Keratinocyte (primary cell): Measurements from ENCODE around the gene SMYD3. TPM values are rescaled to one million over a fixed set of nuclear protein-coding genes. Genes with fewer than 3 reads are reported as not detected.

Experiments used
- DNase-seq: peaks from one replicate; pipeline ENCODE4 v3.0.0-alpha.2; 2011; ENCODE audit warnings: low read depth, missing footprints, low spot score
- FAIRE-seq: peaks from 2 replicates; lab custom pipeline; 2011; peaks lifted over from hg19 to GRCh38; lab: Jason Lieb, UNC
- H2AFZ ChIP-seq: 2 replicates; pipeline ENCODE4 v1.6.0; 2012; ENCODE audit warnings: low read length, control low read depth, inconsistent platforms; ENCODE audit not compliant: control insufficient read depth
- H3K27ac ChIP-seq: 2 replicates; pipeline ENCODE4 v1.5.1; 2011; ENCODE audit warnings: low read length; ENCODE audit not compliant: control insufficient read depth, insufficient read depth
- H3K27me3 ChIP-seq: 3 replicates; pipeline ENCODE4 v1.6.0; 2011; ENCODE audit warnings: low read length; ENCODE audit not compliant: control insufficient read depth, insufficient read depth; ENCODE audit errors: extremely low read depth
- H3K36me3 ChIP-seq, 2 experiments: 2 replicates in 1 of 2; 3 replicates in 1 of 2; pipeline ENCODE4 v1.5.1; 2011; ENCODE audit warnings: low read length in 2 of 2, mild to moderate bottlenecking in 1 of 2; ENCODE audit not compliant: control insufficient read depth in 2 of 2, insufficient read depth in 2 of 2; ENCODE audit errors: extremely low read depth in 1 of 2
- H3K4me1 ChIP-seq: 3 replicates; pipeline ENCODE4 v1.5.1; 2011; ENCODE audit warnings: low read length; ENCODE audit not compliant: control insufficient read depth, insufficient read depth; ENCODE audit errors: extremely low read depth
- H3K4me2 ChIP-seq: 3 replicates; pipeline ENCODE4 v1.6.0; 2011; ENCODE audit warnings: low read depth, low read length; ENCODE audit not compliant: control insufficient read depth, insufficient read depth; ENCODE audit errors: extremely low read depth
- H3K4me3 ChIP-seq, 3 experiments: fragments of 200-600 bp in 1 of 3; sonication (generic) in 1 of 3; 2 replicates in 2 of 3; 3 replicates in 1 of 3; pipeline ENCODE4 v1.5.1; 2011 to 2016; ENCODE audit warnings: low read length in 3 of 3, mild to moderate bottlenecking in 3 of 3, control low read depth in 2 of 3, inconsistent platforms in 1 of 3, low read depth in 1 of 3, mixed read lengths in 1 of 3, mixed run types in 1 of 3, moderate library complexity in 1 of 3; ENCODE audit not compliant: control insufficient read depth in 2 of 3, insufficient read depth in 2 of 3; ENCODE audit errors: extremely low read depth in 1 of 3
- H3K79me2 ChIP-seq: 2 replicates; pipeline ENCODE4 v1.6.0; 2012; ENCODE audit warnings: low read length; ENCODE audit not compliant: control insufficient read depth, insufficient read depth
- H3K9ac ChIP-seq: 3 replicates; pipeline ENCODE4 v1.6.0; 2011; ENCODE audit warnings: low read length; ENCODE audit not compliant: control insufficient read depth, insufficient read depth; ENCODE audit errors: extremely low read depth
- H3K9me1 ChIP-seq: 3 replicates; pipeline ENCODE4 v1.6.0; 2011; ENCODE audit warnings: low read length; ENCODE audit not compliant: control insufficient read depth, insufficient read depth; ENCODE audit errors: extremely low read depth
- H3K9me3 ChIP-seq: 2 replicates; pipeline ENCODE4 v1.5.1; 2012; ENCODE audit warnings: low read depth, low read length; ENCODE audit not compliant: control insufficient read depth
- H4K20me1 ChIP-seq: 3 replicates; pipeline ENCODE4 v1.6.0; 2011; ENCODE audit warnings: low read length; ENCODE audit not compliant: control insufficient read depth, insufficient read depth; ENCODE audit errors: extremely low read depth
- EZH2 ChIP-seq: IDR thresholded peaks from one replicate; pipeline ENCODE4 v1.6.1; 2012; ENCODE audit warnings: inconsistent platforms, mild to moderate bottlenecking, low read length, moderate library complexity
- dilution Hi-C: fragments of 300-500 bp; cut with MboI; formaldehyde crosslinking; loops from one replicate; pipeline ENCODE4 v1.7.0; 2020; ENCODE audit warnings: low sequenced_read_pairs; ENCODE audit not compliant: extremely low pct_ligation_motif_present
- polyA plus RNA-seq, 5 experiments: library from polyadenylated mRNA; depleted of rRNA in 3 of 5; stranded (reverse) in 3 of 5; stranded (forward) in 1 of 5; unstranded in 1 of 5; fragments of >200 nt; gene quantifications; 1 replicate in 1 of 5; 2 replicates in 3 of 5; 3 replicates in 1 of 5; pipeline versions ENCODE4 v1.2.1 to v1.2.3, GENCODE V29; 2011 to 2012; ENCODE audit warnings: missing spikeins in 2 of 5, low read depth in 1 of 5, low replicate concordance in 1 of 5
- TF ChIP-seq, protein P1 (sequence below), 3 experiments: IDR thresholded peaks in 1 of 3; conservative IDR thresholded peaks in 1 of 3; optimal IDR thresholded peaks in 1 of 3; 2 replicates in 2 of 3; 3 replicates in 1 of 3; pipeline versions ENCODE3 to v1.5.1; 2011; ENCODE audit warnings: low read length in 3 of 3, mild to moderate bottlenecking in 3 of 3, moderate library complexity in 2 of 3, control low read depth in 1 of 3, inconsistent platforms in 1 of 3; ENCODE audit not compliant: insufficient read depth in 2 of 3; ENCODE audit errors: extremely low read depth in 1 of 3

SMYD3 gene
- polyA plus RNA-seq, 1 donor (not counting 4 experiments of a cell fraction or from before 2014, with no cell fraction given) = 31.0 TPM

DNA sequence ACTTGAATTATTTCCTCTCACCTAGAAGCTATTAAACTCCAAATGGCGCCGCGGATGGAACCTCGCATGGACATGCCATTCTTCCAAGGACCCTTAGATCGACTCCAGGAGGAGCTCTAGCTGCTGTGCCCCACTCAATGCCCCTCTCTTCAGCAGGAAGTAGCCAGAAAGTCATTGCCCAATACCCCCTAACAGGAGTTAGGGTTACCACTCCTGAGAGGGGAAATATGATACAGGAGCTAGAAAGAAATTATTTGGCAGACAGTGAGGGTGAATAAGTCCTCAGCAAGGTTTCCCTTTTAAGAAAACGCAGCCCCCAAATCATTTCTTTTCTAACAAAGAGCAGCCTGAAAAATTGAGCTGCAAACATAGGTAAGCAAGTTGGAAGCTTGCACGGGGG lies 30.4 kb upstream of the SMYD3 start:
- Histone ChIP-seq H3K9me1 (no peaks in the 10 kb centered on the region), H3K27me3 (no peaks in the 10 kb centered on the region), H3K9me3 (no peaks in the 10 kb centered on the region), H3K9ac (no peak overlapping the region), H4K20me1 (no peaks in the 10 kb centered on the region), H3K79me2 (no peaks in the 10 kb centered on the region), H3K4me1 (no peaks in the 10 kb centered on the region), H2AFZ (no peak overlapping the region), H3K27ac (no peak overlapping the region), H3K4me2 (no peak overlapping the region), H3K4me3 (no peak overlapping the region), H3K36me3 (peaks cover 0 to 4% of the 10 kb centered on the region in 2 experiments)
- TF ChIP-seq, protein P1, sequence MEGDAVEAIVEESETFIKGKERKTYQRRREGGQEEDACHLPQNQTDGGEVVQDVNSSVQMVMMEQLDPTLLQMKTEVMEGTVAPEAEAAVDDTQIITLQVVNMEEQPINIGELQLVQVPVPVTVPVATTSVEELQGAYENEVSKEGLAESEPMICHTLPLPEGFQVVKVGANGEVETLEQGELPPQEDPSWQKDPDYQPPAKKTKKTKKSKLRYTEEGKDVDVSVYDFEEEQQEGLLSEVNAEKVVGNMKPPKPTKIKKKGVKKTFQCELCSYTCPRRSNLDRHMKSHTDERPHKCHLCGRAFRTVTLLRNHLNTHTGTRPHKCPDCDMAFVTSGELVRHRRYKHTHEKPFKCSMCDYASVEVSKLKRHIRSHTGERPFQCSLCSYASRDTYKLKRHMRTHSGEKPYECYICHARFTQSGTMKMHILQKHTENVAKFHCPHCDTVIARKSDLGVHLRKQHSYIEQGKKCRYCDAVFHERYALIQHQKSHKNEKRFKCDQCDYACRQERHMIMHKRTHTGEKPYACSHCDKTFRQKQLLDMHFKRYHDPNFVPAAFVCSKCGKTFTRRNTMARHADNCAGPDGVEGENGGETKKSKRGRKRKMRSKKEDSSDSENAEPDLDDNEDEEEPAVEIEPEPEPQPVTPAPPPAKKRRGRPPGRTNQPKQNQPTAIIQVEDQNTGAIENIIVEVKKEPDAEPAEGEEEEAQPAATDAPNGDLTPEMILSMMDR (optimal IDR thresholded peaks at IDR 0.05 in 1 of 3, IDR thresholded peaks at IDR 0.05 in 1 of 3, conservative IDR thresholded peaks at IDR 0.05 in 1 of 3; ENCODE audit: extremely low read depth in 1 of 3, insufficient read depth in 2 of 3, low read length in 3 of 3) = no peak
- TF ChIP-seq EZH2 = no peak
- dilution Hi-C loops = no loop called here
- DNase-seq = no peak
- no peak for FAIRE-seq

DNA sequence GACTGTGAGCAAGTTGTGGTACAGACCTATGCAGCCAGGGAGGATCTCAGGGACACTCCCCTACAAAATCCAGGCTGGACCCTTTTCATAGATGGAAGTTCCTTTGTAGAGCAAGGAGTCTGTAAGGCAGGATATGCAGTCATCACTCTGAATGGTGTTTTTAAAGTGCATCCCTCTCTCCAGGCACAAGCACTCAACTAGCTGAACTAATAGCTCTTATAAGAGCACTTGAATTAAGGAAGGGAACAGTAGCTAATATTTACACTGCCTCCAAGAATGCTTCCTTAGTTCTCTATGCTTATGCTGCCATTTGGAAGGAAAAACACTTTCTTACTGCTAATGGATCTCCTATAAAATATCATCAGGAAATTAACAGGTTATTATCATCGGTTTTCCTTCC lies 27.0 kb upstream of the SMYD3 start:
- H3K4me2 ChIP-seq = no peak overlapping the region
- no peak for FAIRE-seq
- H3K4me3 ChIP-seq = no peak overlapping the region

More for the DNA sequence above, 27.0 kb upstream of the SMYD3 start:
- H3K79me2 ChIP-seq = no peaks in the 10 kb centered on the region
- no peak overlapping the region for H3K27ac ChIP-seq
- H3K9me1 ChIP-seq = no peaks in the 10 kb centered on the region
- peaks cover 0 to 3% of the 10 kb centered on the region in 2 experiments for H3K36me3 ChIP-seq
- H4K20me1 ChIP-seq = no peaks in the 10 kb centered on the region
- peaks cover 6% of the 10 kb centered on the region for H3K9me3 ChIP-seq
- H3K27me3 ChIP-seq = no peaks in the 10 kb centered on the region
- TF ChIP-seq, protein P1 (optimal IDR thresholded peaks at IDR 0.05 in 1 of 3, IDR thresholded peaks at IDR 0.05 in 1 of 3, conservative IDR thresholded peaks at IDR 0.05 in 1 of 3; ENCODE audit: extremely low read depth in 1 of 3, insufficient read depth in 2 of 3, low read length in 3 of 3) = no peak
- no peak for TF ChIP-seq EZH2
- DNase-seq = no peak
- no peak overlapping the region for H3K9ac ChIP-seq
- dilution Hi-C loops = no loop called here
- H3K4me1 ChIP-seq = no peaks in the 10 kb centered on the region
- H2AFZ ChIP-seq = no peak overlapping the region
